GM23248 (cell line): Measurements from ENCODE around the gene SEL1L3.

Experiments
- EZH2 ChIP-seq: fragments of 200-600 bp; sonication (generic); IDR thresholded peaks from 2 replicates; pipeline ENCODE4 v1.6.1; 2018; ENCODE audit warnings: antibody characterized with exemption, mild to moderate bottlenecking; ENCODE audit not compliant: insufficient read depth, poor library complexity, severe bottlenecking
- EZH2phosphoT487 ChIP-seq: fragments of 200-600 bp; sonication (generic); IDR thresholded peaks from 2 replicates; pipeline ENCODE4 v1.6.1; 2018; ENCODE audit warnings: antibody characterized with exemption, moderate library complexity, mild to moderate bottlenecking, low read depth; ENCODE audit not compliant: insufficient read depth

- TF ChIP-seq EZH2phosphoT487 = no peak
- TF ChIP-seq EZH2 = no peak
Observed at GRCh38 chr4:25755911-25756310, 106.9 kb downstream of the SEL1L3 start.
